CD4-positive, alpha-beta T cell (primary cell): ENCODE data around the gene KCTD16. TPM values are rescaled to one million over a fixed set of nuclear protein-coding genes. Genes with fewer than 3 reads are reported as not detected.

Experiments
- ATAC-seq: fragments of 200-7000 bp; cut with Tn5 transposase; one replicate; pipeline ENCODE4 v1.10.0; 2022; ENCODE audit warnings: mild to moderate bottlenecking; ENCODE audit not compliant: poor library complexity
- CTCF ChIA-PET: fragments of 350-600 bp; sonication (Branson Sonifier 250); formaldehyde crosslinking; loops from one replicate; lab custom pipeline; 2021; ENCODE audit warnings: antibody characterized with exemption, inconsistent platforms; lab: Charles Lee
- POLR2A ChIA-PET: fragments of 350-600 bp; sonication (Branson Sonifier 250); formaldehyde crosslinking; loops from one replicate; lab custom pipeline; 2021; ENCODE audit warnings: antibody characterized with exemption, inconsistent platforms; lab: Charles Lee
- DNase-seq, 14 experiments: peaks; one replicate each; pipeline ENCODE4 v3.0.0-alpha.2; 2013 to 2020; ENCODE audit warnings: mixed read lengths in 2 of 14
- H3K27ac ChIP-seq, 2 donors: one replicate each; pipeline versions ENCODE4 v1.5.1 to v1.7.0; 2013; ENCODE audit warnings: low read length in 2 of 2, low read depth in 1 of 2, mild to moderate bottlenecking in 1 of 2
- H3K27me3 ChIP-seq, 2 experiments: 1 replicate in 1 of 2; 2 replicates in 1 of 2; pipeline versions ENCODE4 v1.6.1 to v1.7.0; 2013; ENCODE audit warnings: low read length in 2 of 2, control low read depth in 1 of 2, mild to moderate bottlenecking in 1 of 2, moderate library complexity in 1 of 2; ENCODE audit not compliant: insufficient read depth in 2 of 2, control insufficient read depth in 1 of 2
- H3K36me3 ChIP-seq: one replicate; pipeline ENCODE4 v1.6.1; 2013; ENCODE audit warnings: low read length, control low read depth; ENCODE audit not compliant: insufficient read depth
- H3K4me1 ChIP-seq: one replicate; pipeline ENCODE4 v1.6.1; 2013; ENCODE audit warnings: low read length, control low read depth; ENCODE audit not compliant: insufficient read depth
- H3K4me3 ChIP-seq: one replicate; pipeline ENCODE4 v1.5.1; 2013; ENCODE audit warnings: mild to moderate bottlenecking, low read length, moderate library complexity
- H3K9me3 ChIP-seq, 2 experiments: 1 replicate in 1 of 2; 2 replicates in 1 of 2; pipeline versions ENCODE4 v1.6.1 to v1.7.0; 2013; ENCODE audit warnings: low read length in 2 of 2, mild to moderate bottlenecking in 2 of 2, control low read depth in 1 of 2, moderate library complexity in 1 of 2; ENCODE audit not compliant: control insufficient read depth in 1 of 2, insufficient read depth in 1 of 2
- H3K27ac Mint-ChIP-seq: one replicate; pipeline ENCODE4 v1.8.0; 2020; ENCODE audit warnings: mixed read lengths
- H3K27me3 Mint-ChIP-seq: one replicate; pipeline ENCODE4 v1.8.0; 2021; ENCODE audit warnings: mixed read lengths
- H3K36me3 Mint-ChIP-seq: one replicate; pipeline ENCODE4 v1.8.0; 2021; ENCODE audit warnings: low read depth, mixed read lengths
- H3K4me1 Mint-ChIP-seq: one replicate; pipeline ENCODE4 v1.8.0; 2021; ENCODE audit warnings: low read depth, mixed read lengths
- H3K4me3 Mint-ChIP-seq: one replicate; pipeline ENCODE4 v1.8.0; 2020; ENCODE audit warnings: mild to moderate bottlenecking, mixed read lengths
- H3K9me3 Mint-ChIP-seq: one replicate; pipeline ENCODE4 v1.8.0; 2020; ENCODE audit warnings: mixed read lengths
- intact Hi-C, 2 experiments: fragments of 100-400 bp; cut with DNase I in 1 of 2; cut with micrococcal nuclease in 1 of 2; formaldehyde crosslinking; loops; one replicate each; pipeline versions ENCODE4 v1.15.1 to v1.9.0; 2023 to 2025; cut with DNase I, micrococcal nuclease
- total RNA-seq, 174 experiments: library from RNA in 2 of 174; stranded (reverse) in 2 of 174; gene quantifications; one replicate each; pipeline ENCODE4 v1.2.3 and lab custom pipeline; 2021 to 2026
- TF ChIP-seq, protein P1 (sequence below): fragments of 200-600 bp; IDR thresholded peaks from one replicate; pipeline ENCODE4 v1.8.0; 2022; ENCODE audit warnings: antibody characterized with exemption, mild to moderate bottlenecking

Gene KCTD16
- total RNA-seq, 2 experiments from 2014 or later, result not detected

DNA sequence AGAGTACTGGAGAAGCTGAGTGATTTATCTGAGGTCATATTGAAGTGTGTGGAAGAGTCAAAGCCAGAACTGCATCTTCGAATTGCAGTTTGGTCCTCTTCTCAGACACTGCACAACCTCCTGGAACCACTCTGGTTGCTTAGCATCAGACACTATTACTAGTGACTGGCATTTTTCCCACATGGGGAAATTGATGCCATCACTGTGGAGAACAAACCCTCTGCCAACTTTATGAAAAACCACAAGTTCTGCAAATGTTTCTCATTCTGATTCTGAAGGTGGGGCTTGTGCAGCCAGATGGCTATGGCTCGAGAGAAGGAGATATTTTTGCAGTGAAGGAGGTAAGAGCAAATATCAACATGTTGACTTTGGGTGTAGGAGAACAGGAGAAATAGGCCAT lies 67.2 kb downstream of the KCTD16 start:
- ChIA-PET CTCF (no interaction called here), POLR2A (no interaction called here)
- no peaks in the 10 kb centered on the region for H3K9me3 ChIP-seq
- H3K4me3 ChIP-seq, result no peak overlapping the region
- ATAC-seq, result no peak
- peaks cover 2 to 14% of the 10 kb centered on the region in 2 experiments for H3K27me3 ChIP-seq
- no peaks in the 10 kb centered on the region for H3K36me3 Mint-ChIP-seq
- DNase-seq, result peak in 3 of 14 experiments; percentile 1 to 4 (median 2)
- H3K4me1 Mint-ChIP-seq, result no peaks in the 10 kb centered on the region
- H3K4me3 Mint-ChIP-seq, result no peak overlapping the region
- H3K27me3 Mint-ChIP-seq, result peaks cover 46% of the 10 kb centered on the region
- TF ChIP-seq, protein P1, sequence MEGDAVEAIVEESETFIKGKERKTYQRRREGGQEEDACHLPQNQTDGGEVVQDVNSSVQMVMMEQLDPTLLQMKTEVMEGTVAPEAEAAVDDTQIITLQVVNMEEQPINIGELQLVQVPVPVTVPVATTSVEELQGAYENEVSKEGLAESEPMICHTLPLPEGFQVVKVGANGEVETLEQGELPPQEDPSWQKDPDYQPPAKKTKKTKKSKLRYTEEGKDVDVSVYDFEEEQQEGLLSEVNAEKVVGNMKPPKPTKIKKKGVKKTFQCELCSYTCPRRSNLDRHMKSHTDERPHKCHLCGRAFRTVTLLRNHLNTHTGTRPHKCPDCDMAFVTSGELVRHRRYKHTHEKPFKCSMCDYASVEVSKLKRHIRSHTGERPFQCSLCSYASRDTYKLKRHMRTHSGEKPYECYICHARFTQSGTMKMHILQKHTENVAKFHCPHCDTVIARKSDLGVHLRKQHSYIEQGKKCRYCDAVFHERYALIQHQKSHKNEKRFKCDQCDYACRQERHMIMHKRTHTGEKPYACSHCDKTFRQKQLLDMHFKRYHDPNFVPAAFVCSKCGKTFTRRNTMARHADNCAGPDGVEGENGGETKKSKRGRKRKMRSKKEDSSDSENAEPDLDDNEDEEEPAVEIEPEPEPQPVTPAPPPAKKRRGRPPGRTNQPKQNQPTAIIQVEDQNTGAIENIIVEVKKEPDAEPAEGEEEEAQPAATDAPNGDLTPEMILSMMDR, result no peak
- intact Hi-C loops, result no loop called here
- H3K36me3 ChIP-seq, result no peaks in the 10 kb centered on the region
- H3K4me1 ChIP-seq, result no peaks in the 10 kb centered on the region
- no peak overlapping the region for H3K27ac ChIP-seq
- H3K9me3 Mint-ChIP-seq, result no peaks in the 10 kb centered on the region
- no peak overlapping the region for H3K27ac Mint-ChIP-seq

DNA sequence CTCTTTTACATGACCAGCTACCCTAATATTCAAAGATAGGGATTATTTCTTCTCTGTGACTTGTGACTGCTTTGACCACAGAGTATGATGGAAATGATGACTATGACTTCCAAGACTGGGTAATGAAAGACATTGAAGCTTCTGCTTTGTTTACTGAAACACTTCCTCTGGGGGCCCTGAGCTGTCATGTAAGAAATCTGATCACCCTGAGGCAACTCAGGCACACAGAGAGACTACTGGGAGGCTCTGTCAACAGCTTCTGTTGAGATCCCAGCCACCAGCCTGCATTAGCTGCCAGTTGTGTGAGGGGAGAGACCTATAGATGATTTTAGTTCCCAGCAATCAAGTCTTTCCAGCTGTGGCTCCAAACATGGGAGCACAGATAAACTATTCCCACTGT lies 76.5 kb downstream of the KCTD16 start:
- H3K4me1 ChIP-seq, result no peaks in the 10 kb centered on the region
- H3K4me3 ChIP-seq, result no peak overlapping the region
- peaks cover 0 to 6% of the 10 kb centered on the region in 2 experiments for H3K27me3 ChIP-seq
- ChIA-PET CTCF (no interaction called here), POLR2A (no interaction called here)
- Mint-ChIP-seq H3K27ac (no peak overlapping the region), H3K27me3 (peaks cover 50% of the 10 kb centered on the region), H3K4me3 (no peak overlapping the region), H3K9me3 (no peaks in the 10 kb centered on the region), H3K36me3 (no peaks in the 10 kb centered on the region), H3K4me1 (no peaks in the 10 kb centered on the region)
- no peak overlapping the region for H3K27ac ChIP-seq
- ATAC-seq (no peak), DNase-seq (no peak)
- H3K36me3 ChIP-seq, result no peaks in the 10 kb centered on the region
- intact Hi-C loops, result no loop called here
- TF ChIP-seq, protein P1, result no peak
- H3K9me3 ChIP-seq, result no peaks in the 10 kb centered on the region

DNA sequence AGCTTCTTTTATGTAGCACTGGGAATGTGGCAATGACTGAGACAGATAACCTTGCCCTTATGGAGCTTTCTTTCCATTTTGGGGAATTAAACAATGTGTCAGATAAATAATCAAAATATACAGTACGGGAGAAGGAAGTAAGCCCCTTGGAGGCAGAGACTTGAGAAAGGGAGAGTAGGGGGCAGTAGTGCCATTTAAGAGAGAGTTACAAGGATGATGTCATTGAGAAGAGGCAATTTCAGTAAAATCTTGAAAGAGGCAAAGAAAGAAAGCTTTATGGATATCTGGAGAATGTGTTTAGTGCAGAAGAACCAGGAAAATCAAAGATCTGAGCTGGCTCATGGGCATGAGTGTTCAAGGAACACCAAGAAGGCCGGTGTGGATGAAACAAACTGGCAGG lies 77.3 kb downstream of the KCTD16 start:
- Histone ChIP-seq H3K36me3 (no peaks in the 10 kb centered on the region), H3K9me3 (no peaks in the 10 kb centered on the region), H3K4me3 (no peak overlapping the region), H3K27me3 (peaks cover 0 to 6% of the 10 kb centered on the region in 2 experiments), H3K27ac (no peak overlapping the region), H3K4me1 (no peaks in the 10 kb centered on the region)
- no peak overlapping the region for H3K4me3 Mint-ChIP-seq
- H3K36me3 Mint-ChIP-seq, result no peaks in the 10 kb centered on the region
- no peak for DNase-seq
- ChIA-PET POLR2A (no interaction called here), CTCF (no interaction called here)
- no peaks in the 10 kb centered on the region for H3K9me3 Mint-ChIP-seq
- intact Hi-C loops, result no loop called here
- H3K27me3 Mint-ChIP-seq, result peaks cover 49% of the 10 kb centered on the region
- TF ChIP-seq, protein P1, result no peak
- ATAC-seq, result no peak
- no peak overlapping the region for H3K27ac Mint-ChIP-seq
- no peaks in the 10 kb centered on the region for H3K4me1 Mint-ChIP-seq
